GM19043 (cell line): ENCODE measurements around the gene TMEM89.

ENCODE experiments used
- ATAC-seq: cut with Tn5 transposase; IDR thresholded peaks from one replicate; pipeline ENCODE4 v1.9.1; 2021; ENCODE audit warnings: low read depth; ENCODE audit not compliant: unreplicated experiment

Gene TMEM89

DNA sequence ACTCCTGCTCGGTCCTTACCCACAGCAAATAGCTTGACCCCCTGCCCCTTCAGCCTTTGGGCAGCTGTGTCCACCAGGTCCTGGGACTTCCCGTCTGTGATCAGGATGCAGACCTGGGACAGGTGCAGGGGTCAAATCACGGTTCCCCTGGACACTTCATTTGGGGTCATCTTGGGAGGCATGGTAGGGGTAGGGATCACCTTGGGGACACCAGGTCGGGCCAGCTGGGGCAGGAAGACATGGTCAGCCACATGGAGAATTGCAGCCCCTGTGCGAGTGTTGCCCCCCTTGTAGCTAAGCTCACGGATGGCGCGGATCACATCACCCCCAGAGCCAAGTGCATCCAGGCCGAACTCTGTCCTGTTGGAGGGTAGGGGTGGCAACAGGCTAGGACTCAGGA is 28.2 kb downstream of the TMEM89 start:
- no peak for ATAC-seq

DNA sequence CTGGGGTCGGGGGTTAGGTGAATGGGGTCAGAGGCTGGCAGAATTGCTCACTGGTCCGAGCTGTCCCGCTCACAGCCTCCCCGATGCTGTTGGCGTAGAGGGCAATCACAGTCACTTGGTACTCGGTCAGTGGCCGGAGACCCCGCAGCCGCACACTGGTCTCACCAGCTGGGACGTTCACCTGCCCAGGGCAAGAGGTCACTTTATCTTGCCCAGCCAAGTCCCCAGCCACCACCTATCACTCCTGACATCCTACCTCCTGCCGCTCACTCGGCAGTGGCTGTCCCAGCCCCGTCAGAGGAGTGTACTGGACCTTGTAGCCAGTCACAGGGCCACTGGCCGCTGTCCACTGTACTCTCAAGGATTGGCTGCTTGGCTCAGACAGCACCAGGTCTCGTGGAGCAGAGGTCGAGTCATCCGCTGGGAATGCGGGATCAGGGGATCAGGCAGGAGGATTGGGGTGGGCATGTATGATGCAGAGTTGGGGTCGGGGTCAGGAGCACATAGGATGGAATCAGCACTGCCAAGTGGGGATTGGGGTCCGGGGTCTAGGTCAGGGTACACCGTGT is 29.0 kb downstream of the TMEM89 start:
- no peak for ATAC-seq

GRCh38 chr3:48591886-48592518 is 29.6 kb downstream of the TMEM89 start:
- no peak for ATAC-seq

- no peak for ATAC-seq
These were observed 30.1 kb downstream of the TMEM89 start for GRCh38 chr3:48591436-48591835.

- ATAC-seq, result no peak
These were observed 33.3 kb downstream of the TMEM89 start for GRCh38 chr3:48588230-48588629.

GRCh38 chr3:48587686-48588085 is 33.9 kb downstream of the TMEM89 start:
- ATAC-seq, result no peak

DNA sequence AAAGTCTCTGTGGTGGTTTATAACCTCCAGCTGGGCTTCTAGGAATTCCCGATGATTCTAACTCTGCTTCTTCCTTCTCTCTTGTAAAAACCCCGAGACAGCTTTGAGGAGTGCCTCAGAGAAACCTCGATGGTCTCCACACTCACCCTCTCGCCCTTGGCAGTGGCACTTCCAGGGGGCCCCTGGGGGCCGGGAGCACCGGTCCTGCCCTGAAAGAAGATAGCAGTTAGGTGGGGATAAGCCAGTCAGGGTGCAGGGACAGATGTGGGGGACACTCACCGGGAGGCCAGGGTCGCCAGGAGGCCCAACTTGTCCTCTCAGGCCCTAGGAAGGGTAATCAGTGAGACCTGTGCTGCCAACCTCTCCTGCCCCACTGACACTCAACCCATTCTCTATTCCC is 36.2 kb downstream of the TMEM89 start:
- ATAC-seq, result no peak

- ATAC-seq, result no peak
These were observed 36.7 kb downstream of the TMEM89 start for GRCh38 chr3:48584836-48585235.

GRCh38 chr3:48581621-48582481 is 39.7 kb downstream of the TMEM89 start:
- no peak for ATAC-seq

GRCh38 chr3:48576647-48577046 is 44.9 kb downstream of the TMEM89 start:
- ATAC-seq, result no peak

DNA sequence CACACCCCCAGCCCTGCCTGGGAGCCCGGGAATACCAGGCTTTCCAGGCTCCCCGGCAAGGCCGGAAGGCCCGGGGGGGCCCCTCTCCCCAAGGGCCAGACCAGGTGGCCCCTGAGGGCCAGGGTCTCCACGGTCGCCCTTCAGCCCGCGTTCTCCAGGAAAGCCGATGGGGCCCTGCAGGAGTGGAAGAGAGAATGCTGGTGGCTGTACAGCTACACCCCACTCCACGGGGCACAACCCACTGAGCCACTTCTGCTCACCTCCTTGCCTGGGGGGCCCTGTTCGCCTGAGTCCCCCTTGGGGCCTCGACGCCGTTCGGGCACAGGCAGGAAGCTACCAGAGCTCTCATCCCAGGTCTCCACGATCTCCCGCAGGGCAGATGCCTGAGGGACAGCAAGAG is 46.2 kb downstream of the TMEM89 start:
- ATAC-seq, result no peak

- no peak for ATAC-seq
These were observed 47.5 kb downstream of the TMEM89 start for GRCh38 chr3:48573973-48574585.

DNA sequence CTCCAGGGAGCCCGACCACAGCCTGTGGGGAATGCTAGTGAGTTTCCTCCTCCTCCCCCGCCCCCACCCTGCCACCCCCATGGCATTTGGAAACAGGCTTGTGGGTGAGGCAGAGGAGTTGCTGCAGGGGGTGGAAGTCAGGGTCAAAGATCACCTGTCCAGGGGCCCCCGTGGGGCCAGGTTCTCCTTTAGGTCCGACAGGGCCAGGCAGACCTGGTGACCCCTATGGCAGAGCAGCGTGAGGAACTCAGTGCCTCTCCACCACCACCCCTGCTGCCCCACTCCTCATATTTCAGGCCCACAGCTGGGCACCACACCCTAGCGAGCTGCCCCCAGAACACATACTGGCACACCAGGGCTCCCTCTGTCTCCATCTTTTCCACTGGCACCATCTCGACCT is 49.1 kb downstream of the TMEM89 start:
- no peak for ATAC-seq

DNA sequence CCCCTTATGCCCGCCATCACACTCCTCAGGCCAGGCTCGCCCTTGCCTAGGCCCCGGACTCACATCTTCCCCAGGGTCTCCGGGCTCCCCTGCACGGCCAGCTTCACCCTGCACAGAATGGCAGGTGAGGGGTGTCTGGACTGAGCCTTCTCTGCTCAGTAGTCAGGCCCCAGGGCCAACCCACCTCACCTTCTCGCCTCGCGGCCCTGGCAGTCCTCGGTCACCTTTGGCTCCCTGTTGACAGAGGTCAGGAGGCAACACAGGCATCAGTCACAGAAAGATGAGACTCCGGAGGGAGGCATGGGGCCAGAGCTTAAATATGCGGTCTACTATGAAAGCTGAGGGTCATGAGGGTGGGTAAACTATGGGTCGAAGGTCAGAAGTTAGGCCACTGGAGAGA is 49.6 kb downstream of the TMEM89 start:
- no peak for ATAC-seq
